K562 (cell line): ENCODE measurements around the gene PLEKHH2. TPM values are rescaled to one million over a fixed set of nuclear protein-coding genes. Genes with fewer than 3 reads are reported as not detected.

Source experiments
- BCLAF1 ChIP-seq, 2 experiments: fragments of 450-650 bp in 1 of 2; IDR thresholded peaks; 2 replicates each; pipeline ENCODE4 v1.6.1; 2011 to 2017; ENCODE audit warnings: low read depth in 2 of 2, antibody characterized with exemption in 1 of 2, borderline replicate concordance in 1 of 2, low read length in 1 of 2, mild to moderate bottlenecking in 1 of 2, mixed read lengths in 1 of 2; ENCODE audit not compliant: control insufficient read depth in 1 of 2
- ETS2 ChIP-seq: IDR thresholded peaks from 2 replicates; pipeline ENCODE4 v1.6.1; 2016; ENCODE audit warnings: borderline replicate concordance, missing genetic modification characterization, mild to moderate bottlenecking, moderate library complexity, missing compliant biosample characterization; ENCODE audit not compliant: poor library complexity, severe bottlenecking
- MITF ChIP-seq: IDR thresholded peaks from 2 replicates; pipeline ENCODE4 v1.6.1; 2014; ENCODE audit warnings: antibody characterized with exemption
- USF2 ChIP-seq: sonication (generic); formaldehyde crosslinking; IDR thresholded peaks from 2 replicates; pipeline ENCODE4 v1.5.0; 2020; ENCODE audit warnings: missing genetic modification reagents
- polyA plus RNA-seq, 8 experiments: library from polyadenylated mRNA; depleted of rRNA in 4 of 8; stranded (reverse) in 5 of 8; unstranded in 3 of 8; fragments of >200 nt; fragmentation: Nextera tagmentation in 2 of 8; fragmentation: Illumina TruSeq in 1 of 8; extraction: Ambion mirVana in 2 of 8; extraction: Trizol in 1 of 8; gene quantifications; 2 replicates each; pipeline versions ENCODE4 v1.2.1 to v1.2.3, GENCODE V29; 2011 to 2014; ENCODE audit warnings: inconsistent platforms in 1 of 8, missing spikeins in 1 of 8
- total RNA-seq, 7 experiments: library from RNA; depleted of rRNA in 6 of 7; stranded (reverse); fragments of >200 nt in 6 of 7; fragmentation: Illumina TruSeq in 2 of 7; extraction: Trizol in 2 of 7; gene quantifications; 2 replicates each; pipeline versions ENCODE4 v1.2.1 to v1.2.3, GENCODE V29; 2011 to 2021; ENCODE audit warnings: low replicate concordance in 1 of 7

Gene PLEKHH2
- total and polyA plus RNA-seq, 9 of the 15 experiments (the other 6 are each of a cell fraction or from before 2014, with no cell fraction given) = 0.77 to 13.5 (median 2.7) TPM

- TF ChIP-seq BCLAF1 (IDR thresholded peaks at IDR 0.05; ENCODE audit: borderline replicate concordance in 1 of 2, control insufficient read depth in 1 of 2, low read depth in 2 of 2, low read length in 1 of 2) (no peak), USF2 (CRISPR knock-in tag) (no peak), MITF (no peak), ETS2 (tag) (no peak)
Observed at GRCh38 chr2:43714164-43714563, 77.1 kb downstream of the PLEKHH2 start (continued).
